ENCODE results near the gene STXBP1. TPM values are rescaled to one million over a fixed set of nuclear protein-coding genes. Genes with fewer than 3 reads are reported as not detected.

STXBP1 gene
- 10 to 100 TPM; 27.2 to 33.1 (median 30.8) TPM for polyA plus RNA-seq (ENCODE audit: insufficient read length in 4 of 4)

GRCh38 chr9:127611899-127612790, at the start of gene STXBP1:
Gene STXBP1, plus strand, starts transcription at chr9:127612277. Its CDS starts 127 bp downstream, at chr9:127612404.
- peak; percentile 76 to 81 (median 77) for DNase-seq (ENCODE audit: low read depth in 4 of 4, low spot score in 3 of 4)

DNA sequence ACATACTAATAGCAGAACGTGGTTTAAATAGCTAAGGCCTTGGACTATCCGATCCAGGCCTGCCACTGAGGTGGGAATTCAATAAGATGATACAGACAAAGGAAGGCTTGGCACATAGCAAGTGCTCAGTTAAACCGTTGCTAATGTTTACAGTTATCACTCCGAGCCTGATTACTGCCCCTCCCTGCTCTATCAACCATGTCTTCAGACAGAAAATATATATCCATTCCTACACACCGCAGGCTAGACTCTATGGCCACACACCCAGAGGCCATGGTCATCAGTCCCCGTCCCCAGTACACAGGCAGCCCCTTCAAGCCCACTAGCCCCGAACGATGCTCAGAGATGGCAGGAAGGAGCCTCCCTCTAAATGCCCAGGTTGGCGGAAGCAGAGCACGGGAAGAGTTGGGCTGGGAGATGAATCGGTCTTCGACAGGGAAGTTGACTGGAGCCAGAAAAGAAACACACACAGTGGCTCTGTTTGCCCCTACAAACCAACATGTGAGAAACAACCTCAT, 49.7 kb upstream of the STXBP1 start:
- no peak for DNase-seq (ENCODE audit: low read depth in 4 of 4, low spot score in 3 of 4)

DNA sequence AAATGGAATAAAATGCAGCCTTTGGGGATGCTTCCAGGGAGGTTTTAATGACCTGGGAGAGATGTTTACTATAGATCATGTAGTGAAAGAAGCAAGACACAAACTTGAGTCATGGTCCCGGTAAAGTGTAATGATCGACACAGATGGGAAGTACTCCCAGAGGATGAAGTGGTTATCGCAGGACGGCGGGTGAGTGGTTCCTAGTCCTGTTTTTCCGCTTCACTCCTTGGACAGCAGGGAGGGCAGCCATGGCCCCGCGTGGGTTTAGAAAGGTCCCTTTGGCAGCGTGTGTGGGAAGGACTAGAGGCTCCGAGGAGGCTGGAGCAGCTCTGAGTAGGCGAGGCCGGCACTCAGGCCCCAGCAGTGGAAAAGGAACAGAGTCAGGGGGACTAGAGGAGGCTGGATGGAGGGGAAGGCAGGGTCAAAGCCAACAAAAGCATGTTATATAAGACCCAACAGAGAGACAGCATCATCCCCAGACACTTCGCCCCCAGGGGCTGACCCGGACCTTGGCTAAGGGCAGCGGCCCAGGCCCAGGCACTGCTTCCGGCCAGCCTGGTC, 49.2 kb upstream of the STXBP1 start:
- no peak for DNase-seq (ENCODE audit: low read depth in 4 of 4, low spot score in 3 of 4)

DNA sequence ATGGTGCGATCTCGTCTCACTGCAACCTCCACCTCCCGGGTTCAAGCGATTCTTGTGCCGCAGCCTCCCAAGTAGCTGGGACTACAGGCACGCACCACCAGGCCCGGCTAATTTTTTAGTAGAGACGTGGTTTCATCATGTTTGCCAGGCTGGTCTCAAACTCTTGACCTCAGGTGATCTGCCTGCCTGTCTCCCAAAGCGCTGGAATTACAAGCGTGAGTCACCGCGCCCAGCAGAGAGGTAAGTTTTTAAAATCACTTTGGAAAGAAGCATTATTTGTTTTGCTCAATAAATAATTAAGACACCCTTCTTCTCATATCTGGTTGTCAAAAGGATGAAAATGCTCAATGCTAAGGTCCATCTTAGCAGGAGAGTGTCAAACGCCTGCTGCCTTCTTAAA, 48.5 kb upstream of the STXBP1 start:
- no peak for DNase-seq (ENCODE audit: low read depth in 4 of 4, low spot score in 3 of 4)

- DNase-seq (ENCODE audit: low read depth in 4 of 4, low spot score in 3 of 4): no peak
These were observed 46.8 kb upstream of the STXBP1 start for GRCh38 chr9:127565231-127565630.

DNA sequence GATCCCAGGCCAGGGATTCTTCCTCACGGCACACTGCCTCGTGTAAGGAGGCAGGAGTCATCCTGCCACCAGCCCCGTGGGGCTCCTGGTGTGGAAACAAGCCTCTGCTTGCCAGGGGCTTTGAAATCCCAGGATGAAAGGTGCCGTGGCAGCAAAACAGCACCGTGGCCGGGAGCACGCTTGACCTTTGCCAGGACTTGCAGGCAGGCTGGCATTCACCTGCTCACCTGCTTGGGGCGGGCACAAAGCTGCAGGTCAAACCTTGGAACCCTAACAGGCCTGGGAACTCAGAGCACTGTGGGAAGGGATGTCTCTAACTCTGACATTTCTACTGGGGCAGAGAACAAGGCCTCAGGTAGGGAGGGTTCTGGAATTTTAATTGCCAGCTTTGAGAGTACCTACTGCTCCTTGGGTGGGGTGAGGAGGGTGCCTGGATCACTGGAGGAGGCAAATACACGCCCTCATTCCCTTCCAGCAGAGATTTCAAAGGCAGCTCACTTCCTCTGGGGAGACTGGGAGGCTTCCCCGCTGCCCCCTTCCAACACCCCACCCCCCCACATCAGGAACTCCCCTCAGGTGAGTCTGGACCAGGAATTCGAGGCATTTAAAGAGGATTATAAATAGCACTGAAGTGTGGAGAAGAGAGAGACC, 45.6 kb upstream of the STXBP1 start:
- DNase-seq (ENCODE audit: low read depth in 4 of 4, low spot score in 3 of 4): no peak

- no peak for DNase-seq (ENCODE audit: low read depth in 4 of 4, low spot score in 3 of 4)
These were observed 44.9 kb upstream of the STXBP1 start for GRCh38 chr9:127567035-127567729.

GRCh38 chr9:127567730-127568617, 44.1 kb upstream of the STXBP1 start:
- DNase-seq (ENCODE audit: low read depth in 4 of 4, low spot score in 3 of 4): no peak

- DNase-seq (ENCODE audit: low read depth in 4 of 4, low spot score in 3 of 4): no peak
These were observed 43.5 kb upstream of the STXBP1 start for GRCh38 chr9:127568618-127568970.

DNA sequence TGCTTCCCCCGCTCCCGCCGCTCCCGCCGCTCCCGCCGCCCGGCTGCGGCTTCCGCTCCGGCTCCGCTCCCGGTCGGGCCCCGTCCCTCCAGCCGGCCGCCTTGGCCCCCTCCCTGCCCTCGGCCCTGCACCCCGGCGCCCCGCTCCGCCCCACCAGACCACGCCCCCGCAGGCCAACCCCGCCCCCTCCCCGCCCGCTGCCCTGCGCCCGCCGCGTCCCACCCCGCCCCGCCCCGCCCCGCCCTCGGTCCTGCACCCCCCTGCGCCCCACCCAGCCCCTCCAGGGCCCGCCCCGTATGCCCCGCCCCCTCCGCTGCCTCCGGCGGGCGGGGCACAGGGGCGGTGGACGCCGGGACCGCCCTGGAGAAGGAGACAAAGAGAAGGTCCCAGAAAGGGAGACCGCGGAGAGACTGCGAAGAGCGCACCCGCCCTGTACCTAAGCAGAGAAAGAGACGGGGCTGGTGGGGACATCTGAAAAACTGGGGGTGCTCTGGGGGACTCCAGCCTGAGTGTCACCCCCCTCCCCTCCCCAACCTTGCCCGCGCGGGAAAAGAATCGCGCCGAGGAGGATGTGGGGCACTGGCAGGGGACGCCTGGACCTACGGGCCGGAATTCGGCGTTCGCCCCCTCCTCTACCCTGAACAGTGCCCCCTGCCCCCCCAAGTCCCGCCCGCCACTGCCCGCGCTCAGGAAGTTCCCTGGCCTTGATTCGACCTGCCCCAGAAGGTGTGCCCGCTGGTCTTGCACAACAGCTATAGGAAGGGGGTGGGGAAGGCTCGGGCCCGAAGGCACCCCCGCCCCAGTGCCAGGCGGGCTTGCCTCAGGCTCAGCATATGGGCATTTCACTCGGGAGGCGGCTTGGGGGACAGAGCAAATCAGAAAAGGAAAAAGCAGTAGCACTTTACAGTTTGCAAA, 42.8 kb upstream of the STXBP1 start:
- peak in 1 of 4 donors; percentile 70 for DNase-seq (ENCODE audit: low read depth in 4 of 4, low spot score in 3 of 4)

- DNase-seq (ENCODE audit: low read depth in 4 of 4, low spot score in 3 of 4): no peak
These were observed 42.1 kb upstream of the STXBP1 start for GRCh38 chr9:127569886-127570401.

DNA sequence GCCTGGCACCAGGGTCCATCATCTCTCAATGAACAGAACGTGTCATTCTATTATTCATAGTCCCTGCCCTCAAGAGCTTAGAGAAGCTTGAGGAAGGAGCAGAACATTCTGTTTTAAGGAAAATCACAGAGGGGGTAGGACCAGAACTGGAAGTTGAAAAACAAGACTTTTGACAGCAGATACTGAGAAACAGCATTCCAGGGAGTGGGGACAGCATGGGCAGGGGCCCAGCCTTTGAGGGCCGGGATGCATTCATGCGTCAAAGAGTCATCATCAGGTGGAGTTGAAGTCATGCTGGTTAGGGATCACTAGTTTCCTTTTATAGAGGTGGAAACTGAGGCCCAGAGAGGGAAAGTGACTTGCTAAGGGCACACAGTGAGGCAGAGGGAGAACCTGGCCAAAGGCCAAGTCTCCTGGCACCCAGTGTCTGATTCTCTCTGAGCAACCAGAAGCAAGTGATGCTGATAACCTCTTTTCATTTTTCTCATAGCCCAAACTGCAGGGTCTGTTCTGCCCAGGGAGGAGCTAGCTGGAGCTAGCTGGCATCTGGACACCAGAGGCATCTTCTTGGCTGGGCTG, 41.5 kb upstream of the STXBP1 start:
- DNase-seq (ENCODE audit: low read depth in 4 of 4, low spot score in 3 of 4): no peak

DNA sequence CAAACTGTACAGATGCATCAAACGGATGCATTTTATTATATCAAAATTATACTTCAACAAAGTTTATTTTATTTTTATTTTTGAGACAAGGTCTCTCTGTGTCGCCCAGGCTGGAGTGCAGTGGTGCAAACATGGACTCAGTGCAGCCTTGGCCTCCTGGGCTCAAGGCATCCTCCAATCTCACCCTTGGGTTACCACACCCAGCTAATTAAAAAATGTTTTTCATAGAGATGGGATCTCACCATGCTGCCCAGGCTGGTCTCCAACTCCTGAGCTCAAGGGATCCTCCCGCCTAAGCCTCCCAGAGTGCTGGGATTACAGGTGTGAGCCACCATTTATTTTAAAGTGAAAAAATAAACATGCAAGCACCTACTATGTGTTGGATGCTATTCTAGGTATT, 40.1 kb upstream of the STXBP1 start:
- no peak for DNase-seq (ENCODE audit: low read depth in 4 of 4, low spot score in 3 of 4)

DNA sequence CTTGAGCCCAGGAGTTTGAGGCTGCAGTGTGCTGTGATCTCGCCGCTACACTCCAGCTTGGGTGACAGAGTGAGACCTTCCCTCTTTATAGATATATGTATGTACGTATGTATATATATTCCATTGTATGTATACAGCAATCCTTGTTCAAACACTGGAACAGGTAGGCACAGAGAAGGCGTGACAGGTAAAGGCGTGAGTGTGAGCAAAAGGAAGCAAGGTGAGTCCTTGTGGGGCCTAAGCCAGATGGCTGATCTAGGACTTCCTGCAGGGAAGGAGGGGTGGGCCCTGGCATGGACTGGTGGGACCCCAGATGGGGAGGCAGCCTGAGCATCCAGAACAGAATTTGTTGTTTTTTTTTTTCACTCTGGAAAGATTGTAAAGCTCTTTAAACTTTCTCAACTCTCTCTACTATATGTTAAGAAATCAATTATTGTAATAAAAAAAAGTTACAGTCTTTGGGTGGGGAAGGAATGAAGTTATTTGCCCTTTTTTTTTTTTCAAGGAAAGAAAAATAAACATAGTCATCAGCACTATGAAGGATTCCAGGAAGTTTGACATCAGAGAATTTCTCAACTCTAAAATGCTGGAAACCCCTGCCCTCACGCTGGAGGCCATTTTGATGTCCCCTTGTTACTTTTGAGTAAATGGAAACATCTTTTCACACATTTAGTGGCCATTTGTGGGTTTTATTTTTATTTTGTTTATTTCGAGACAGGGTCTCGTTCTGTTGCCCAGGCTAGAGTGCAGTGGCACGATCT, 38.9 kb upstream of the STXBP1 start:
- no peak for DNase-seq (ENCODE audit: low read depth in 4 of 4, low spot score in 3 of 4)

- DNase-seq (ENCODE audit: low read depth in 4 of 4, low spot score in 3 of 4): no peak
These were observed 37.7 kb upstream of the STXBP1 start for GRCh38 chr9:127574072-127574993.
